A172 (cell line): ENCODE measurements around the gene TLL2. TPM values are rescaled to one million over a fixed set of nuclear protein-coding genes. Genes with fewer than 3 reads are reported as not detected.

ENCODE experiments used
- DNase-seq: peaks from one replicate; pipeline ENCODE4 v3.0.0-alpha.2; 2015; ENCODE audit warnings: low spot score
- total RNA-seq: library from RNA; depleted of rRNA; stranded (reverse); fragments of >200 nt; shearing (Covaris generic); gene quantifications from 2 replicates; pipeline ENCODE4 v1.2.3, GENCODE V29; 2014

TLL2 gene
- total RNA-seq, 1 experiment from 2014 or later = 0.38 TPM

GRCh38 chr10:96463562-96463961 lies 50.2 kb downstream of the TLL2 start:
- DNase-seq = no peak

DNA sequence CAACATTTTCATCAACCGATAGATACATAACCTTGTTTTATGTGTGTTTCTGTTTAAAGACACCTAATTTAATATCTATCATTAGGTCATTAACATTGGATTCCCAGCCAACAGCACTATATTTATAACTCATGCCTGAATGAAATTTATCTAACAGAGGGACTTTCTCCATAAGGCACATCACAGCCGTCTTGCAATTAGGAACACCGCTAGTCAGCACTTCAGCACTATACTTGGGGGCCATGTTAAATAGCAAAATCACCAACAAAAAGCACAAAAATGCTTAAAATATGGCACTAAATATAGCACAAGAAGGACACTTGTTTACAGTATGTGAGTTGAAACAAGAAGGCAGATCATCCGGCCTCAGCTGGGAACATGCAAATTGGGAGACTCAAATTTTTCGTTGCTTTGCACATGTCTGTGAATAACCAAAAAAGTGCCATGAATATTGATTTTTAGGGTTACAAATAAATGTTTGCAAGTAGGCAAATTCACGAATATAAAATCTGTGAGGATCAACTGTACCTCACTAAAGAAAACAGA lies 51.0 kb downstream of the TLL2 start:
- DNase-seq = no peak

GRCh38 chr10:96460316-96460715 lies 53.4 kb downstream of the TLL2 start:
- no peak for DNase-seq

- DNase-seq = no peak
These were observed 56.4 kb downstream of the TLL2 start for GRCh38 chr10:96457341-96457740.

- no peak for DNase-seq
These were observed 57.4 kb downstream of the TLL2 start for GRCh38 chr10:96456296-96456840.

GRCh38 chr10:96453856-96454583 lies 59.7 kb downstream of the TLL2 start:
- DNase-seq = no peak

- no peak for DNase-seq
These were observed 61.1 kb downstream of the TLL2 start for GRCh38 chr10:96452494-96453153.

GRCh38 chr10:96450529-96451207 lies 63.1 kb downstream of the TLL2 start:
- DNase-seq = no peak

GRCh38 chr10:96448558-96448957 lies 65.2 kb downstream of the TLL2 start:
- DNase-seq = no peak

DNA sequence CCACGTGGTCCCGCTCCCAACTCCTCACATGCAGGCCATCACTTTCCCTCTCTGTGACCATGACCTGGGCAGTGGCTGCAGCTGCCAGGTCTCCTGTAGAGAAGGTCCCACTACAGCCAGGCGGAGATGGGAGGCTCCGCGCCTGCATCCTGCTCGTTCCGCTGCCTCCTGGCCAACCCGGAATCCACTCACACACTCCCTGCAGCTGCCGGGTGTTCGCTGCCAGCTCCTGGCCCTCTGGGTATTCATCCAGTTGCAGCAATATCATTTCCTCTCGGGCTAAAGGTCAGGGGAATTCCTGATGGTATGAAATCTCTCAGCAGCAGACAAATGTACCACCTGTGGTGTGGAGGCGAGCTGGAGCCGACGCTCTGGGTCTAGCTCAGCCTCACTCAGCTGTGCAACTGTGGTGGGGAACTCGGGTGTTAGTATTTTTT lies 65.7 kb downstream of the TLL2 start:
- peak; percentile 35 for DNase-seq

GRCh38 chr10:96446966-96447596 lies 66.6 kb downstream of the TLL2 start:
- DNase-seq = no peak

- no peak for DNase-seq
These were observed 71.6 kb downstream of the TLL2 start for GRCh38 chr10:96441987-96442643.

- no peak for DNase-seq
These were observed 72.3 kb downstream of the TLL2 start for GRCh38 chr10:96441322-96441885.

- no peak for DNase-seq
These were observed 73.1 kb downstream of the TLL2 start for GRCh38 chr10:96440361-96441292.

DNA sequence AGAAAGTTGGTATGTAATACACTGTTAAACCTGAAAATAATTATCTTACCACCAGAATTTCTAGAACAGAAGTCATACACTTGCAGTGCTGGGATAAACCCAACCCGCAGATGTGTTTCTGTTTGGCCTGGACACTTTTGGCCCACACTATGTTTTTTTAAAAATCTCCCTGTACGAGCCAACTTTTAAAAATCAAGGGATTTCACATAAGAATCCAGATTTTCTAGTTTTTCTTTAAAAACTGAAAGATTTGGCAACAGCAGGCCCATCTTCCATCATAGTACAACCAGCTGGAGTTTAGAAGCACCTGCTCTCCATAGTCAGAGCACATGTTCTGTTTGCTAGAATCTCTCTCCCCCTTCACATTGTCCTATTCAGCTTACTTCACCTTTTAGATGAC lies 74.0 kb downstream of the TLL2 start:
- no peak for DNase-seq

DNA sequence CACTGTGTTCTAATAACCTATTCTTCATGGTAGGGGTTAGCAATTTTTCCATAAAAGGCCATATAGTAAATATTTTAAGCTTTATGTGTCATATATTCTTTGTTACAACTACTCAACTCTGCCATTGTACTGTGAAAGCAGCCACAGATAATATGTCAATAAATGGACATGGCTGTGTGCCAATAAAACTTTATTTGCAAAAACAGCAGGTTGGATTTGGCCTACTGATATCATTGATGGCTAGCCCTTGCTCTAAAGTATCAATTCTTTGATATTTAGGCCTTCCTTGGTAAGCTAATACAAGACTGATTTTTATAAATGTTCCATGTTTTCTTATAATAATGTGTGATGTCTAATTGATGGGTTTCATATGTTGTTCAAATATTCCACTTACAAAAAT lies 77.7 kb downstream of the TLL2 start:
- DNase-seq = no peak

- DNase-seq = peak; percentile 16
These were observed 82.3 kb downstream of the TLL2 start for GRCh38 chr10:96431211-96431970.

DNA sequence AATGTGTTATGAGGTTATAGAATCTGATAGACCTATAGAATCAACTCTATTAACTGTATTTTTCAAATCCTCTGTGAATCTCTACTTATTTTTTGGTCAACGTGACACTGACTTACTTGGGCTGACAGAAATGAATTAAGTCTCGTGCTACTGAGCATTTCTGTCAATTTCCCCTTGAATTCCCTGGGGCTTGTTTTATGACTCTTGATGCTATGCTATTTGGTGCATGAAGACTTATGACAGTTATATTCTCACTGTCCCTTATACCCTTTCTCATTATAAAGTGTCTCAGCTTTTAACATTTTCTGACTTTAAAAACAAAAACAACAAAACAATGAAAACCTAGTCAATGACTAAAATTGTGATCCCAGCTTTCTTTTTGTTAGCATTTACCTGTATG lies 86.4 kb downstream of the TLL2 start:
- DNase-seq = no peak

DNA sequence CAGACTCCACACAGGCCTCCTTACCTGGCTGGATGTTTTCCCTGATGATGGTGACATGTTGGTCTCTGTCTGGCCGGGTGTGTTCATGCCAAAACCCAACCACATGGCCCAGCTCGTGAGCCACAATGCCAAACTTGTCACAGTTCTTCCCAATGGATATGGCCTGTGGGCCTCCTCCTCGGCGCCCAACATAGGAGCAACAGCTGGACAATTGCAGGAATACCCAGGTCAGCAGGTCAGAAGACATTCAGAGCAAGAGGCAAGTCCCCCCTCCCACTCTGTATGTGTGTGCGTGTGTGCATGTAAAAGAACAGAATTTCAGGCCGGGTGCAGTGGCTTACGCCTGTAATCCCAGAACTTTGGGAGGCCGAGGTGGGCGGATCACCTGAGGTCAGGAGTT lies 91.2 kb downstream of the TLL2 start:
- no peak for DNase-seq
